ENCODE results near the gene ACTR6.

GRCh38 chr12:100157427-100157821, 43.2 kb upstream of the ACTR6 start:
- no peak for TF ChIP-seq POLR2A (IDR thresholded peaks at IDR 0.05)
- TF ChIP-seq, protein P1, sequence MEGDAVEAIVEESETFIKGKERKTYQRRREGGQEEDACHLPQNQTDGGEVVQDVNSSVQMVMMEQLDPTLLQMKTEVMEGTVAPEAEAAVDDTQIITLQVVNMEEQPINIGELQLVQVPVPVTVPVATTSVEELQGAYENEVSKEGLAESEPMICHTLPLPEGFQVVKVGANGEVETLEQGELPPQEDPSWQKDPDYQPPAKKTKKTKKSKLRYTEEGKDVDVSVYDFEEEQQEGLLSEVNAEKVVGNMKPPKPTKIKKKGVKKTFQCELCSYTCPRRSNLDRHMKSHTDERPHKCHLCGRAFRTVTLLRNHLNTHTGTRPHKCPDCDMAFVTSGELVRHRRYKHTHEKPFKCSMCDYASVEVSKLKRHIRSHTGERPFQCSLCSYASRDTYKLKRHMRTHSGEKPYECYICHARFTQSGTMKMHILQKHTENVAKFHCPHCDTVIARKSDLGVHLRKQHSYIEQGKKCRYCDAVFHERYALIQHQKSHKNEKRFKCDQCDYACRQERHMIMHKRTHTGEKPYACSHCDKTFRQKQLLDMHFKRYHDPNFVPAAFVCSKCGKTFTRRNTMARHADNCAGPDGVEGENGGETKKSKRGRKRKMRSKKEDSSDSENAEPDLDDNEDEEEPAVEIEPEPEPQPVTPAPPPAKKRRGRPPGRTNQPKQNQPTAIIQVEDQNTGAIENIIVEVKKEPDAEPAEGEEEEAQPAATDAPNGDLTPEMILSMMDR (IDR thresholded peaks at IDR 0.05), result no peak

Measured in testis (tissue), 2 donors.